Spleen (tissue), 7 donors: ENCODE measurements around the gene PIGN.

ENCODE experiments used
- POLR2AphosphoS5 ChIP-seq, 3 donors: sonication (generic); formaldehyde crosslinking; IDR thresholded peaks; one replicate each; pipeline ENCODE4 v1.5.1; 2017; ENCODE audit warnings: antibody characterized with exemption in 3 of 3
- TF ChIP-seq, protein P1 (sequence below), 11 experiments: fragments of 200-600 bp in 7 of 11; fragments of 450-650 bp in 4 of 11; sonication (generic) in 4 of 11; IDR thresholded peaks in 8 of 11; conservative IDR thresholded peaks in 3 of 11; 1 replicate in 7 of 11; 2 replicates in 4 of 11; pipeline versions ENCODE4 v1.4.0 to v1.8.0; 2016 to 2021; ENCODE audit warnings: antibody characterized with exemption in 11 of 11, inconsistent platforms in 4 of 11, mild to moderate bottlenecking in 1 of 11
- donor health status: DM: no; HTN: no; CAD: no; lungs with moderate emphysema.
- donor health status: DM: no; HTN: no; CAD: no.
- donor health status: DM: no; HTN: no; CAD: no.

DNA sequence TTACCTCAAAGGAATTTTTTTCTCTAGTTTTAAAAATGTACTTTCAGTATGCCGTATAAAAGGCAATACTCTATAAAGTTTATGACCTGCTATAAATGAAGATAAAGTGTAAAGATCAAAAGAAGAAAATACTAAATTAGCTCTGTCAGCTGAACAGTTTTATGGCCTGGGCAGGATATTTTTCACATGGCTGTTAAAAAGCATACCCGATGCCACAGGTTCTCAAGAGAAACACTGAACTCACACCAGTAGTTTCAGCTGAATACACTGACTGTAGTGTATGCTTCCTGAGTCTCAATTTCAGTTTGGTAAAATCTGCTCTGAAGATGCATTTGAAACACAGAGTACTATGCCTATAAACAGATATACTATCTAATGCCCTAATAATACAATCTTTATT, 126.0 kb downstream of the PIGN start:
- TF ChIP-seq, protein P1, sequence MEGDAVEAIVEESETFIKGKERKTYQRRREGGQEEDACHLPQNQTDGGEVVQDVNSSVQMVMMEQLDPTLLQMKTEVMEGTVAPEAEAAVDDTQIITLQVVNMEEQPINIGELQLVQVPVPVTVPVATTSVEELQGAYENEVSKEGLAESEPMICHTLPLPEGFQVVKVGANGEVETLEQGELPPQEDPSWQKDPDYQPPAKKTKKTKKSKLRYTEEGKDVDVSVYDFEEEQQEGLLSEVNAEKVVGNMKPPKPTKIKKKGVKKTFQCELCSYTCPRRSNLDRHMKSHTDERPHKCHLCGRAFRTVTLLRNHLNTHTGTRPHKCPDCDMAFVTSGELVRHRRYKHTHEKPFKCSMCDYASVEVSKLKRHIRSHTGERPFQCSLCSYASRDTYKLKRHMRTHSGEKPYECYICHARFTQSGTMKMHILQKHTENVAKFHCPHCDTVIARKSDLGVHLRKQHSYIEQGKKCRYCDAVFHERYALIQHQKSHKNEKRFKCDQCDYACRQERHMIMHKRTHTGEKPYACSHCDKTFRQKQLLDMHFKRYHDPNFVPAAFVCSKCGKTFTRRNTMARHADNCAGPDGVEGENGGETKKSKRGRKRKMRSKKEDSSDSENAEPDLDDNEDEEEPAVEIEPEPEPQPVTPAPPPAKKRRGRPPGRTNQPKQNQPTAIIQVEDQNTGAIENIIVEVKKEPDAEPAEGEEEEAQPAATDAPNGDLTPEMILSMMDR (IDR thresholded peaks at IDR 0.05 in 8 of 11, conservative IDR thresholded peaks at IDR 0.05 in 3 of 11) = no peak
- TF ChIP-seq POLR2AphosphoS5 (IDR thresholded peaks at IDR 0.05) = no peak
